Vagina (tissue), 2 donors: ENCODE measurements around the gene FAM219B.

Experiments used
- POLR2A ChIP-seq, 2 donors: fragments of 450-650 bp; IDR thresholded peaks; one replicate each; pipeline ENCODE4 v1.6.1; 2017; ENCODE audit warnings: antibody characterized with exemption in 2 of 2, mild to moderate bottlenecking in 2 of 2, moderate library complexity in 2 of 2
- POLR2AphosphoS5 ChIP-seq, 2 donors: sonication (generic); formaldehyde crosslinking; IDR thresholded peaks; one replicate each; pipeline ENCODE4 v1.9.0; 2017; ENCODE audit warnings: antibody characterized with exemption in 2 of 2, mild to moderate bottlenecking in 2 of 2, low read depth in 1 of 2; ENCODE audit not compliant: insufficient read depth in 1 of 2
- TF ChIP-seq, protein P1 (sequence below), 3 experiments: fragments of 450-650 bp in 2 of 3; fragments of 200-600 bp in 1 of 3; sonication (generic) in 1 of 3; IDR thresholded peaks; one replicate each; pipeline ENCODE4 v1.5.1; 2017 to 2019; ENCODE audit warnings: antibody characterized with exemption in 3 of 3, mild to moderate bottlenecking in 2 of 3, moderate library complexity in 2 of 3

DNA sequence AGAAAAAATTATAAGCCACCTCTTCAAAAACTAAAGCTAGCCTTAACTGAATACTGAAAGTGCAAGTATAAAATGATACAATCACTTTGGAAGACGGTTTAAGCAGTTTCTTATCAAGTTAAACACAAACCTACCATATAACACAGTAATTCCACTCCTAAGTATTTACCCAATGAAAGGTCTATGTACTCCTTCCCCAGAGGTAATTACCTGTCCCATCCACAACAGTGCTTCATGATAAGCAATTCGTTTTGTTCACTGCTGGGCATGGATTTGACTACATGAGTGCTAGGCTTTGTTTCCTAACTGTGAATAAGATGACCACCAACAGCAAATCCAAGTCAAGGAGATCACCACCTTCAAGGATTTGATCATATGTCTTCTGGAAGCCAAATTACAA is 26.9 kb upstream of the FAM219B start:
- TF ChIP-seq, protein P1, sequence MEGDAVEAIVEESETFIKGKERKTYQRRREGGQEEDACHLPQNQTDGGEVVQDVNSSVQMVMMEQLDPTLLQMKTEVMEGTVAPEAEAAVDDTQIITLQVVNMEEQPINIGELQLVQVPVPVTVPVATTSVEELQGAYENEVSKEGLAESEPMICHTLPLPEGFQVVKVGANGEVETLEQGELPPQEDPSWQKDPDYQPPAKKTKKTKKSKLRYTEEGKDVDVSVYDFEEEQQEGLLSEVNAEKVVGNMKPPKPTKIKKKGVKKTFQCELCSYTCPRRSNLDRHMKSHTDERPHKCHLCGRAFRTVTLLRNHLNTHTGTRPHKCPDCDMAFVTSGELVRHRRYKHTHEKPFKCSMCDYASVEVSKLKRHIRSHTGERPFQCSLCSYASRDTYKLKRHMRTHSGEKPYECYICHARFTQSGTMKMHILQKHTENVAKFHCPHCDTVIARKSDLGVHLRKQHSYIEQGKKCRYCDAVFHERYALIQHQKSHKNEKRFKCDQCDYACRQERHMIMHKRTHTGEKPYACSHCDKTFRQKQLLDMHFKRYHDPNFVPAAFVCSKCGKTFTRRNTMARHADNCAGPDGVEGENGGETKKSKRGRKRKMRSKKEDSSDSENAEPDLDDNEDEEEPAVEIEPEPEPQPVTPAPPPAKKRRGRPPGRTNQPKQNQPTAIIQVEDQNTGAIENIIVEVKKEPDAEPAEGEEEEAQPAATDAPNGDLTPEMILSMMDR (IDR thresholded peaks at IDR 0.05), result no peak
- TF ChIP-seq POLR2A (IDR thresholded peaks at IDR 0.05), result no peak
- TF ChIP-seq POLR2AphosphoS5 (IDR thresholded peaks at IDR 0.05; ENCODE audit: insufficient read depth in 1 of 2, low read depth in 1 of 2), result no peak
